Uterus (tissue), 2 donors: ENCODE data around the gene SLC25A21.

Source experiments
- CTCF ChIP-seq, 4 experiments: fragments of 200-600 bp in 2 of 4; fragments of 450-650 bp in 2 of 4; sonication (generic) in 2 of 4; IDR thresholded peaks; one replicate each; pipeline ENCODE4 v1.5.1; 2016 to 2019; ENCODE audit warnings: antibody characterized with exemption in 4 of 4, mild to moderate bottlenecking in 2 of 4, moderate library complexity in 1 of 4
- POLR2A ChIP-seq, 2 donors: fragments of 450-650 bp; IDR thresholded peaks; one replicate each; pipeline ENCODE4 v1.6.1; 2016; ENCODE audit warnings: antibody characterized with exemption in 2 of 2, mild to moderate bottlenecking in 1 of 2, moderate library complexity in 1 of 2

- TF ChIP-seq CTCF (IDR thresholded peaks at IDR 0.05) (no peak), POLR2A (IDR thresholded peaks at IDR 0.05) (no peak)
Observed at GRCh38 chr14:36955376-36955775, 217.0 kb downstream of the SLC25A21 start.
